Measurements from ENCODE around the gene ZBTB4.

Gene ZBTB4

DNA sequence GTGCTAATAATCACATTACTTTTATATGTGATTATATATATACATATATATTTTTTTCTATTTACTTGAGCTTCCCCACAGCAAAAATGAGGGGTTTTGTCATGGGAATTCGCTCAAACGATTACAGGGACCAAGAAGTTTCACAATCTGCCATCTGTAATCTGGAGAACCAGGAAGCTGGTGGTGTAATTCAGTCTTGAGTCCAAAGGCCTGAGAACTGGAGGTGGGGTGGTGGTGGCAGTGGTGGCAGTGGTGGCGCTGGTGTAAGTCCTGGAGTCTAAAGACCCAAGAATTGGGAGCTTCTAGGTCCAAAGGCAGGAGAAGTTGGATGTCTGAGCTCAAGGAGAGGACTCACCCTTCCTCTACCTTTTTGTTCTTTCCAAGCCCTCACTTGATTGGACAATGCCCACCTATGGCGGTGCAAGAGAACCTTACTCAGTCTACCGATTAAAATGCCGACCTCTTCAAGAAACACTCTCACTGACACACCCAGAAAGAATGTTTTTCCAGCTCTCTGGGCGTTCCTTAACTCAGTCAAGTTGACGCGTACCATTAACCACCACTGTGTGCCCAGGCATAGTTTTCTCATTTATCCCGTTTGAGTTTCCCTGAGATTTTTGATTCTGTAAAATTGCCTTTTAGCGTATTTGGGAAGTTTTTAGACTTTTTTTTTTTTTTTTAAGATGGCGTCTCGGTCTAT lies 36.6 kb upstream of the ZBTB4 start:
- no peak overlapping the region for H2AFZ ChIP-seq (ENCODE audit: low read length)
- no peaks in the 10 kb centered on the region for H3F3A ChIP-seq (ENCODE audit: insufficient read depth, low read length)
- no peaks in the 10 kb centered on the region for H3K27me3 ChIP-seq (ENCODE audit: insufficient read depth, low read length)
- H4K20me1 ChIP-seq (ENCODE audit: insufficient read depth, low read length): no peaks in the 10 kb centered on the region
- no peaks in the 10 kb centered on the region for H3K9me3 ChIP-seq (ENCODE audit: low read length)
- no peaks in the 10 kb centered on the region for H3K79me2 ChIP-seq (ENCODE audit: insufficient read depth, low read length)
- no peak overlapping the region for H3K4me3 ChIP-seq (ENCODE audit: low read depth, low read length, poor library complexity, severe bottlenecking)
- H3K9ac ChIP-seq (ENCODE audit: low read length): no peak overlapping the region
- H3K27ac ChIP-seq (ENCODE audit: low read depth, low read length, poor library complexity, severe bottlenecking): no peak overlapping the region
- TF ChIP-seq EZH2 (IDR thresholded peaks at IDR 0.05; ENCODE audit: borderline replicate concordance, low read length): no peak
- TF ChIP-seq, protein P1, sequence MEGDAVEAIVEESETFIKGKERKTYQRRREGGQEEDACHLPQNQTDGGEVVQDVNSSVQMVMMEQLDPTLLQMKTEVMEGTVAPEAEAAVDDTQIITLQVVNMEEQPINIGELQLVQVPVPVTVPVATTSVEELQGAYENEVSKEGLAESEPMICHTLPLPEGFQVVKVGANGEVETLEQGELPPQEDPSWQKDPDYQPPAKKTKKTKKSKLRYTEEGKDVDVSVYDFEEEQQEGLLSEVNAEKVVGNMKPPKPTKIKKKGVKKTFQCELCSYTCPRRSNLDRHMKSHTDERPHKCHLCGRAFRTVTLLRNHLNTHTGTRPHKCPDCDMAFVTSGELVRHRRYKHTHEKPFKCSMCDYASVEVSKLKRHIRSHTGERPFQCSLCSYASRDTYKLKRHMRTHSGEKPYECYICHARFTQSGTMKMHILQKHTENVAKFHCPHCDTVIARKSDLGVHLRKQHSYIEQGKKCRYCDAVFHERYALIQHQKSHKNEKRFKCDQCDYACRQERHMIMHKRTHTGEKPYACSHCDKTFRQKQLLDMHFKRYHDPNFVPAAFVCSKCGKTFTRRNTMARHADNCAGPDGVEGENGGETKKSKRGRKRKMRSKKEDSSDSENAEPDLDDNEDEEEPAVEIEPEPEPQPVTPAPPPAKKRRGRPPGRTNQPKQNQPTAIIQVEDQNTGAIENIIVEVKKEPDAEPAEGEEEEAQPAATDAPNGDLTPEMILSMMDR (IDR thresholded peaks at IDR 0.05; ENCODE audit: low read length): no peak
- H3K4me2 ChIP-seq (ENCODE audit: low read length): no peak overlapping the region
- H3K9me2 ChIP-seq (ENCODE audit: low read depth, low read length): no peaks in the 10 kb centered on the region
- peaks cover 28% of the 10 kb centered on the region for H3K36me3 ChIP-seq (ENCODE audit: insufficient read depth, low read length)
- H3K4me1 ChIP-seq (ENCODE audit: insufficient read depth, low read length, severe bottlenecking): no peaks in the 10 kb centered on the region

DNA sequence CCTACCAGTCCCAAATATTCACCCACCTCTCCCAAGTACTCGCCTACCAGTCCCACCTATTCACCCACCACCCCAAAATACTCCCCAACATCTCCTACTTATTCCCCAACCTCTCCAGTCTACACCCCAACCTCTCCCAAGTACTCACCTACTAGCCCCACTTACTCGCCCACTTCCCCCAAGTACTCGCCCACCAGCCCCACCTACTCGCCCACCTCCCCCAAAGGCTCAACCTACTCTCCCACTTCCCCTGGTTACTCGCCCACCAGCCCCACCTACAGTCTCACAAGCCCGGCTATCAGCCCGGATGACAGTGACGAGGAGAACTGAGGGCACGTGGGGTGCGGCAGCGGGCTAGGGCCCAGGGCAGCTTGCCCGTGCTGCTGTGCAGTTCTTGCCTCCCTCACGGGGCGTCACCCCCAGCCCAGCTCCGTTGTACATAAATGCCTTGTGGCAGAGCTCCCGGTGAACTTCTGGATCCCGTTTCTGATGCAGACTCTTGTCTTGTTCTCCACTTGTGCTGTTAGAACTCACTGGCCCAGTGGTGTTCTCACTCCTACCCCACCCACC lies 34.5 kb upstream of the ZBTB4 start:
- H3K36me3 ChIP-seq (ENCODE audit: insufficient read depth, low read length): peaks cover 49% of the 10 kb centered on the region
- H3K27ac ChIP-seq (ENCODE audit: low read depth, low read length, poor library complexity, severe bottlenecking): no peak overlapping the region
- no peak for TF ChIP-seq EZH2 (IDR thresholded peaks at IDR 0.05; ENCODE audit: borderline replicate concordance, low read length)
- TF ChIP-seq, protein P1 (IDR thresholded peaks at IDR 0.05; ENCODE audit: low read length): no peak

DNA sequence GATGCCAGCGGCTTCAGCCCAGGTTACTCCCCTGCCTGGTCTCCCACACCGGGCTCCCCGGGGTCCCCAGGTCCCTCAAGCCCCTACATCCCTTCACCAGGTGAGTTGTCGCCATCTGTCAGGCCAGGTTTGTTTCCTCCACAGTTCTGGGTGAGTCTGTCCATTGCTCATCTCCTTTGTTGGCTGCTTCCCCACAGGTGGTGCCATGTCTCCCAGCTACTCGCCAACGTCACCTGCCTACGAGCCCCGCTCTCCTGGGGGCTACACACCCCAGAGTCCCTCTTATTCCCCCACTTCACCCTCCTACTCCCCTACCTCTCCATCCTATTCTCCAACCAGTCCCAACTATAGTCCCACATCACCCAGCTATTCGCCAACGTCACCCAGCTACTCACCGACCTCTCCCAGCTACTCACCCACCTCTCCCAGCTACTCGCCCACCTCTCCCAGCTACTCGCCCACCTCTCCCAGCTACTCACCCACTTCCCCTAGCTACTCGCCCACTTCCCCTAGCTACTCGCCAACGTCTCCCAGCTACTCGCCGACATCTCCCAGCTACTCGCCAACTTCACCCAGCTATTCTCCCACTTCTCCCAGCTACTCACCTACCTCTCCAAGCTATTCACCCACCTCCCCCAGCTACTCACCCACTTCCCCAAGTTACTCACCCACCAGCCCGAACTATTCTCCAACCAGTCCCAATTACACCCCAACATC lies 33.6 kb upstream of the ZBTB4 start:
- Histone ChIP-seq H3K4me3 (ENCODE audit: low read depth, low read length, poor library complexity, severe bottlenecking) (no peak overlapping the region), H3K9me3 (ENCODE audit: low read length) (no peaks in the 10 kb centered on the region), H3F3A (ENCODE audit: insufficient read depth, low read length) (no peaks in the 10 kb centered on the region), H3K79me2 (ENCODE audit: insufficient read depth, low read length) (no peaks in the 10 kb centered on the region), H3K9ac (ENCODE audit: low read length) (no peak overlapping the region), H3K4me2 (ENCODE audit: low read length) (no peak overlapping the region), H4K20me1 (ENCODE audit: insufficient read depth, low read length) (no peaks in the 10 kb centered on the region), H3K27ac (ENCODE audit: low read depth, low read length, poor library complexity, severe bottlenecking) (no peak overlapping the region), H3K9me2 (ENCODE audit: low read depth, low read length) (no peaks in the 10 kb centered on the region), H2AFZ (ENCODE audit: low read length) (no peak overlapping the region), H3K4me1 (ENCODE audit: insufficient read depth, low read length, severe bottlenecking) (no peaks in the 10 kb centered on the region), H3K36me3 (ENCODE audit: insufficient read depth, low read length) (peaks cover 59% of the 10 kb centered on the region), H3K27me3 (ENCODE audit: insufficient read depth, low read length) (no peaks in the 10 kb centered on the region)
- no peak for TF ChIP-seq EZH2 (IDR thresholded peaks at IDR 0.05; ENCODE audit: borderline replicate concordance, low read length)
- TF ChIP-seq, protein P1 (IDR thresholded peaks at IDR 0.05; ENCODE audit: low read length): no peak

More for the DNA sequence above, 34.5 kb upstream of the ZBTB4 start:
- Histone ChIP-seq H3K79me2 (ENCODE audit: insufficient read depth, low read length) (no peaks in the 10 kb centered on the region), H3K4me3 (ENCODE audit: low read depth, low read length, poor library complexity, severe bottlenecking) (no peak overlapping the region), H3K27me3 (ENCODE audit: insufficient read depth, low read length) (no peaks in the 10 kb centered on the region), H4K20me1 (ENCODE audit: insufficient read depth, low read length) (no peaks in the 10 kb centered on the region), H3K4me2 (ENCODE audit: low read length) (no peak overlapping the region), H3K9ac (ENCODE audit: low read length) (no peak overlapping the region), H3K9me2 (ENCODE audit: low read depth, low read length) (no peaks in the 10 kb centered on the region), H3K4me1 (ENCODE audit: insufficient read depth, low read length, severe bottlenecking) (no peaks in the 10 kb centered on the region), H2AFZ (ENCODE audit: low read length) (no peak overlapping the region), H3K9me3 (ENCODE audit: low read length) (no peaks in the 10 kb centered on the region), H3F3A (ENCODE audit: insufficient read depth, low read length) (no peaks in the 10 kb centered on the region)
